HUES64 (cell line): Measurements from ENCODE around the gene PREX1.

Source experiments
- H3K27ac ChIP-seq: 2 replicates; pipeline ENCODE4 v1.7.0; 2013; ENCODE audit warnings: low read depth, low read length, inconsistent platforms
- H3K27me3 ChIP-seq: 2 replicates; pipeline ENCODE4 v1.6.1; 2013; ENCODE audit warnings: mild to moderate bottlenecking, low read length; ENCODE audit not compliant: insufficient read depth
- H3K36me3 ChIP-seq: 2 replicates; pipeline ENCODE4 v1.6.1; 2013; ENCODE audit warnings: mild to moderate bottlenecking, low read length; ENCODE audit not compliant: insufficient read depth
- H3K4me1 ChIP-seq: 2 replicates; pipeline ENCODE4 v1.6.1; 2013; ENCODE audit warnings: mild to moderate bottlenecking, low read length, moderate library complexity; ENCODE audit not compliant: insufficient read depth
- H3K4me3 ChIP-seq: 2 replicates; pipeline ENCODE4 v1.5.1; 2013; ENCODE audit warnings: mild to moderate bottlenecking, low read length, moderate library complexity
- H3K9ac ChIP-seq: 2 replicates; pipeline ENCODE4 v1.6.1; 2013; ENCODE audit warnings: mild to moderate bottlenecking, low read depth, low read length
- H3K9me3 ChIP-seq: 2 replicates; pipeline ENCODE4 v1.6.1; 2013; ENCODE audit warnings: low read depth, low read length; ENCODE audit not compliant: insufficient read depth
- WGBS: fragments of 150-250, 120-280 bp; methylation state at CpG from one replicate; pipeline ENCODE4 v1.1.7; 2013; ENCODE audit warnings: missing lambda C conversion rate; 5-methylcytosine and 5-hydroxymethylcytosine counted together

Gene PREX1

DNA sequence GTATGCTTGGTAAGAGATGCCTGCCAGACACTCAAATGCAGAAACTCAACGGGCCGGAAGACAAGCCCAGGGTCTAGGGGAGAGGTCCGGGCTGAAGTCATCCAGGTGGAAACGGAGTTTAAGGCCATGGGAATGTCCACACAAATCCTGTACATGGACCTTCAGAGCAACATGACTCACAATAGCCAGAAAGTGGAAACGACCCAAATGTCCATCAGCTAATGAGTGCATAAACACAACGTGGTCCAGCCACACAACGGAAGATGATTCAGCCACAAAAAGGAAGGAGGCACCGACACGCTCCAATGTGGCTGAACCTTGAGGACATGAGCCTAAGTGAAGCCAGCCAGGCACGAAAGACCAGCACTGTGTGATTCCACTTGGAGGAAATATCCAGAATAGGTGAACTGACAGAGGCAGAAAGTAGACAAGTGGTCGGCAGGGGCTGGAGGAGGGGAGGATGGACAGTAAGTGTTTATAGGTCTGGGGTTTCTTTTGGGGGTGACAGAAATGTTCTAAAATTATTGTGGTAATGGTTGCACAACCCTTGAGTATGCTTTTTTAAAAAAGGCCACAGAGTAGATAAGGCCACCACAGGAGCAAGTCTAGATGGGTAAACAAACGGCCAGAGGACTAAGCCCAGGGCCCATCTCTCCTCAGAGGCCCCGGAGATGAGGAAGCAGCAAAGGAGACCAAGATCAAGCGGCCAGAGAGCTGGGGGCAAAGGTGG, 105.6 kb downstream of the PREX1 start:
- Histone ChIP-seq H3K4me1 (no peaks in the 10 kb centered on the region), H3K4me3 (no peak overlapping the region), H3K36me3 (peaks cover 10% of the 10 kb centered on the region; the same call in 1 of the 2 replicates), H3K27ac (no peak overlapping the region), H3K27me3 (no peaks in the 10 kb centered on the region), H3K9me3 (no peaks in the 10 kb centered on the region), H3K9ac (no peak overlapping the region)
- 93% methylated on average over 14 of the region's 14 CpGs for WGBS

DNA sequence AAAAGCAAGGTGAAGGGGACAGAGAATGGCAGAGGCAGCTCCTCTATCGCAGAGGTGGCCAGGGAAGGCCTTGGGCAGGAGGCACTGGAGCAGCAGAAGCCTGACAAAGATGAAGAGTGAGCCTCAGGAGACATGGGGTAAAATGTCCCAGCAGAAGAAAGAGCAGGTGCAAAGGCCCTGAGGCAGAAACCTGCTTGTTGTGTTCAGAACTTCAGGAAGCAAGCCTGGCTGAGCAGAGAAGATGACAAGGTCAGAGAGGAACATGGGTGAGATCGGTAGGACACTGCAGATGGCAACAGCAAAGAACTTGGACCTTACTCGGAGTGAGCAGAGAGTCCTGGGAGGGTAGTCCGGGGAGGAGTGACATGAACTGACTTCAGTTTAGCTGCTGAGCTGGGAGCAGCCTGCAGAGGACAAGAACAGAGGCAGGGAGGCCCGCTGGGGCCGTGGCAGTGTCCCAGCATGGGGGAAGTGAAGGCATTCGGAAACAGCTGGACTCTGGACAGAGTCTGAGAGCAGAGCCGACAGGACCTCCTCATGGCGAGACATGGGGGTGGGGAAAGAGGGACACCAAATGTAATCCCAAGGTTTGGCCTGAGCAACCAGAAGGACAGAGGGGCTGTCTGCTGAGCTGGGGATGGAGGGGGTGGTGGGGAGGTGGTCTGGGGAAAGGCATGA, 106.3 kb downstream of the PREX1 start:
- WGBS, result 89% methylated on average over 9 of the region's 9 CpGs
- no peaks in the 10 kb centered on the region for H3K27me3 ChIP-seq
- H3K4me1 ChIP-seq, result no peaks in the 10 kb centered on the region
- H3K9ac ChIP-seq, result no peak overlapping the region
- H3K27ac ChIP-seq, result no peak overlapping the region
- H3K36me3 ChIP-seq, result peaks cover 9% of the 10 kb centered on the region; the same call in 1 of the 2 replicates
- H3K4me3 ChIP-seq, result no peak overlapping the region
- no peaks in the 10 kb centered on the region for H3K9me3 ChIP-seq

DNA sequence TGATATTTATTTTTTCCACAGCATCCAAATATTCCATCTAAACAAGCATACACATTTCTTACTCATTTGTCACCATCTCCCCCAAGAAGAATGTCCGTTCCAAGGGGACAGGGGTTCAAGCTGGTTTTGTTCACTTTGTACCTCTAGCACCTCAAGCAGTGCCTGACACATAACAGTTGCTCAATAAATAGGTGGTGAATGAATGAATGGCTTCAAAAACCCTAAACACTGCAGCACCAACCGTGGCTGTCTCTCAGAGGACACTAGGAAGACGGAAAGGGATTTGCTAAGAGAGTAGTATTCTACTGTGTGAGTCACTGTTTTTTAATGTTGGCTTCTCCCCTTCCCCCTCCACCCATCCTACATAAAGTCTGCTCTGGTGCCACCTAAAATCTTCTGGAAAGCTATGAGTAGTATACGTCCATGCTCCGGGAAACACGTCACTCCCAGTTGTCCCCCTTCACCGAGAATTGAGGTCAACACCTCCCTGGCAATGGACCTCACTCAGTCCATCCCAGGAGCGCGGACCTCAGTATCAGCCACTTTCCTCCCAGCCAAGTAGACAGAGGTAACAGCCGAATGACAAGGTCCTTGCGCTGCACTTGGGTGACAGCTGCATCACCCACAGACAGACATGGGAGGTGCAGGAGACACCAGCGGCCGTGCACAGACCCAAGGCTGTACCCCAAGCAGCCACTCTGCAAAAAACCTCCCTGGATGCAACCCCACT, 107.4 kb downstream of the PREX1 start:
- Histone ChIP-seq H3K36me3 (no peaks in the 10 kb centered on the region; the same call in 1 of the 2 replicates), H3K27ac (no peak overlapping the region), H3K4me1 (no peaks in the 10 kb centered on the region), H3K9ac (no peak overlapping the region), H3K27me3 (no peaks in the 10 kb centered on the region), H3K4me3 (no peak overlapping the region), H3K9me3 (no peaks in the 10 kb centered on the region)
- 92% methylated on average over 12 of the region's 13 CpGs for WGBS

DNA sequence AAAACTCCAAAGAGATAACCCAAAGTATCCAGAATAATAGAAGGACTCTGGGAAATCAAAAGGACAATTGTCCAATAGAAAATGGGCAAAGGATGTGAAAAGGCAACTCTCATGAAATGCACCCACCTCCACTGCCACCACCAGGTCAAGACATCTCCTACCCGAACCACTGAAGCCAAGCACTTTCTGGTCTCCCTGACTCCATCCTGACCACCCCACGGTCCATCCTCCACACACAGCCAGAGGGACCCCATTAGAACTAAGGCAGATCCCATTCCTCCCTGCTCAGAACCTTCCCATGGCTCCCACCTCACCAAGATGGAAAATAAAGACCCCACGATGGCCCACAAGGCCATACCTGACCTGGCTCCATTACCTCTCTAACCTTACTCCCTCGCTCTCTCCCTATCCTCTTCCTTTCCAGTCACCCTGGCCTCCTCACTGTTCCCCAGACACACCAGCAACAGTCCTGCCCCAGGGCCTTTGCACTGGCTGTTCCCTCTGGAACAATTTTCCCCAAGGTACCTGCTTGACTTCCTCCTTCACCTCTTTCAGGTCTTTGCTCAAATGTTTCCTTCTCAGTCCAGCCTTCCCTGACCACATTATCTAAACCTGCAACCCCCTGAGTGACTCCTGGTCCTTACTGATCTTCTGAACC, 108.1 kb downstream of the PREX1 start:
- Histone ChIP-seq H3K9me3 (no peaks in the 10 kb centered on the region), H3K27me3 (no peaks in the 10 kb centered on the region), H3K4me3 (no peak overlapping the region), H3K36me3 (no peaks in the 10 kb centered on the region), H3K4me1 (no peaks in the 10 kb centered on the region), H3K27ac (no peak overlapping the region), H3K9ac (no peak overlapping the region)
- 88% methylated on average over 4 of the region's 4 CpGs for WGBS

DNA sequence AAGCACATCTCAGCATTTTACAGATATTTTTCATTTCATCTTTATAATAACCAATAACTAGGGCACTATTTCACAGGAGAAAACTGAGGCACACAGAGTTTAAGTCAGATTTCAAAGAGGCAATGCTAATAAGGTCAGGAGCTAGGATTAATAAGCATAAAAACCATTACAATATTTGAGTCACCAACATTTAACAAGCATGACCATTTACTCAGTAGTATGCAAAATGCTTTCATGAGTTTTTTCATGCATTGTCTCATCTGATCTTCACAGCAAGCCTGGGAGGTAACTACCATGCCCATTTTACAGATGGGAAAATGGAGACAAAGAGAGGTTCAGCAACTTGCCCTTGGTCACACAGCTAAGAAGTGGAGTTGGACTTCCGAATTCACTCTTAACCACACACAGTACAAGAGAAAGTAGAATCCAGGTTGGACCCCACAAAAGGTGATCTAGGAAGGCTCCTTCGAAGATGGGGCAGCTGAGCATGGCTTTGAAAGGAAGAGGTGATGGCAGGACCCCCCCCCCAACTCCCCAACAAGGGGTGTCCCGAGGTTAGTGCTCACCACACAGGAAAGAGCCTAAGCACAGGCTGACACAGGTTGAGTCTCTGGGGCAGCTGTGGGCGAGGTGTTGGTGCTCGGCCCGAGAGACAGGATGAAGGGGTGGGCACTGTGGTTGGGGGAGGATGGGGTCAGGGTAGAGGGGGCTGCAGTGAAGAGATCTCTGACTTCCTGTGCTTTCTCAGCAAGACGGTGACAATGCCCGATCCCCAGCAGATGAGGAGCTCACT, 108.8 kb downstream of the PREX1 start:
- no peaks in the 10 kb centered on the region for H3K27me3 ChIP-seq
- 91% methylated on average over 7 of the region's 8 CpGs for WGBS
- no peaks in the 10 kb centered on the region for H3K36me3 ChIP-seq
- no peak overlapping the region for H3K9ac ChIP-seq
- no peak overlapping the region for H3K4me3 ChIP-seq
- H3K4me1 ChIP-seq, result no peaks in the 10 kb centered on the region
- no peaks in the 10 kb centered on the region for H3K9me3 ChIP-seq
- H3K27ac ChIP-seq, result no peak overlapping the region

DNA sequence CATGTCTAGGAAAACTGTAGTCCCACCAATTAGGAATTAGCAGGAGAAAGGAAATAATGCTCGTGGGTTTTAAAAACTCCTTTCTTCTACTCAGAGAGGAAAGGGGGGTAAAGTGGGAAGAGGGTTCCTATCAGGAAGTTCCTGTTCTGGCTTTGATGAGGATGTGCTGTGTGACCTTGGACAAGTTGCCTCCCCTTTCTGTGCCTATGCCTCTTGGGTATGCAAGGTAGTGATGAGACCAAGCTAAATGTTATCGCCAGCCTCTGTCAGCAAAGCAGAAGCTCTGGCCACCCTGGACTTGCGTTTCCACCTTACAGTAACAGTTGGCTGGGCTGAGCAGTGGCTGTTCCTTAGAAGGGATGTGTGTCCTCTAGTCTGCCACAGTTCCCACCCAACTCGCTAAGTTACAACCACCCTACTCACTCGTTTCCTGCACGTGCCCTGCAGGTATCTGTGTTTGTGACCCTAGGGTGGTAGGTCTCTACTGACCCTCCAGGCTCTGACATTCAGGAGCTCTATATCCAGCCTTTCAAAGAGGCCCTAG, 110.0 kb downstream of the PREX1 start:
- 80% methylated on average over 6 of the region's 6 CpGs for WGBS
- H3K36me3 ChIP-seq, result no peaks in the 10 kb centered on the region
- H3K9me3 ChIP-seq, result no peaks in the 10 kb centered on the region
- H3K4me1 ChIP-seq, result no peaks in the 10 kb centered on the region
- no peak overlapping the region for H3K27ac ChIP-seq
- H3K9ac ChIP-seq, result no peak overlapping the region
- no peak overlapping the region for H3K4me3 ChIP-seq
- no peaks in the 10 kb centered on the region for H3K27me3 ChIP-seq

DNA sequence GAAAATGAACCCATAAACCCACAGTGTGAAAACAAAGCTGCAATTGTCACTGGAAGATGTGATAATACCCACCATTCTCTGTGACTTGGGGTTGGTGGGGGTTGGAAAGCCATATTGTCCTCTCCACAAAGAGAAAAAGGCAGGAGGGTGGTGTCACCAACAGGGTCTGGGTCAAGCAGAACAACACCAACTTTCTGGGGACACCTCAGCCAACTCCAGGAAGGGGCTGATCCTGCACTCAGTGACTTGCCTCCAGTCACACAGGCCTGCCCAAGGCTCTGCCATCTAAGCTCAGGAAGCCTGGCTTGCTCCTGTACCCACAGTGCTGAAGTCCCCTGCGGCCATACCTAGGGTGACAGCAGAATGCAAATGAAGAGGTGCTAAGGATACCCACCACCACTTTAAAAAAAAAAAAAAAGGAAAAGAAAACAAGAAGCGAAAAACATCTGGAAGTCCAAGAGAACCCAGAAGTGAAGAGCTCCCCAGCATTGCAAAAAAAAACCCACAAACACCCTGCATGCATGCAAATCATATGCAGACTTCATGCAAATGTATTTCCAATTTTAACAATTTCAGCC, 110.6 kb downstream of the PREX1 start:
- no peak overlapping the region for H3K27ac ChIP-seq
- H3K4me1 ChIP-seq, result no peaks in the 10 kb centered on the region
- no peak overlapping the region for H3K9ac ChIP-seq
- H3K4me3 ChIP-seq, result no peak overlapping the region
- no peaks in the 10 kb centered on the region for H3K36me3 ChIP-seq
- WGBS, result 60% methylated on average over 1 of the region's 2 CpGs
- no peaks in the 10 kb centered on the region for H3K9me3 ChIP-seq
- H3K27me3 ChIP-seq, result no peaks in the 10 kb centered on the region

DNA sequence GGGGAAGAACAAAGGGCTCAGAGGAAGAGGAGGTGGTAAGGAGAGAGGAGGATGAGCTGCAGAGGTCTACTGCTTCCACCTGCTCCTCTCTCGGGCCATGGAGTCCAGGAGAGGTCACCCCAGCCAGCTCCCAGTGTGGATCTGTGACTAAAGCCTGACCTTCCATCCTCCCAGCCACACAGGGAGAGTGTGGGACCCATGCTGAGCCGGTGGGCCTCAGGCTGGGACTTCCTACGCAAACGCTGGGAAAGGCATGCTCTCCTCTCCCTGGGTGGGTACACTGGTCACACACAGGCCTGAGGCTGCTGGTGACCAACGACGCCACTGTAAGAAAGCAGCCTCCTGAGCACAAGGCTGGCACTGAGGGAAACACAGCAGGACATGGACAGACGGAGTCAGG, 111.3 kb downstream of the PREX1 start:
- Histone ChIP-seq H3K27ac (no peak overlapping the region), H3K4me3 (no peak overlapping the region), H3K36me3 (no peaks in the 10 kb centered on the region), H3K4me1 (no peaks in the 10 kb centered on the region), H3K9ac (no peak overlapping the region; the same call in 1 of the 2 replicates), H3K27me3 (no peaks in the 10 kb centered on the region), H3K9me3 (no peaks in the 10 kb centered on the region)
- 89% methylated on average over 7 of the region's 7 CpGs for WGBS

DNA sequence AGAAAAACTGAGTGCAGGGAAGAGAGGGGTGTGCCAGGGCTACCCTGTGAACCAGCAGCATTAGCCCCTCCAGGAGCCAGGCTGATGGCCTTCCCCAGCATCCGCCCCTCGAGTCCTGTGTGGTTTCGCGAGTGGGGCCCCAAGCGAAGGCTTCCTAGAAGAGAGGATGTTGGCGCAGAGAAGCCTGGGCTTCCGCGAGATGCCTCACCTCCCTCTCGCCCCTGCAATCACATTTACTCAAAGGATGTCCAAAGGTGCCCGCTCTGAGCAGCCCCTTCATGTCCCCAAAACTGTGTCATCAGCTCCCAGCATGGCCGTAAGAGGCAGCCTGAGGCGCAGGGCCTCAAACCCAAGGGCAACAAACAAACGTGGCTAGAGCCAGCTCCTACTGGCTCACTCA, 111.7 kb downstream of the PREX1 start:
- 92% methylated on average over 13 of the region's 13 CpGs for WGBS
- no peak overlapping the region for H3K9ac ChIP-seq
- H3K4me3 ChIP-seq, result no peak overlapping the region
- H3K9me3 ChIP-seq, result no peaks in the 10 kb centered on the region
- H3K4me1 ChIP-seq, result no peaks in the 10 kb centered on the region
- H3K27me3 ChIP-seq, result no peaks in the 10 kb centered on the region
- no peak overlapping the region for H3K27ac ChIP-seq
- H3K36me3 ChIP-seq, result no peaks in the 10 kb centered on the region

DNA sequence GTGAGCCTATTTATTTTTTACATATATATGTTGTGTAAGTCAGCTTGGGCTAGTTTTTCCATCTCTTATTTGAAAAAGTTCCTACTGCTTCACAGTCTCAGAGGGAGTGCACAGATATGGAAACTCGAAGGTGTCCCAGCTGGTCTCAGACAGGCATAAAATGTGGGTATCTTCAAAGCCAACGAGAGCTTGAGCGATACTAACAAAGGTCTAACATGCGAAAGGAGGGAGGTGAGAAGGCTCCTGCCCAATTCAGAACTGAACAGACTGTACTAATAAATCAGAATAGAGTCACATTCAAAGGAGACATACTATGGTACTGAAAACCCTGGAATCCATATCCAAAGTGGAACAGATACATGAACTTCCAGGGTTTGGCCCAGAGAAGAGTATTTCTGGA, 113.0 kb downstream of the PREX1 start:
- Histone ChIP-seq H3K9ac (no peak overlapping the region), H3K36me3 (no peaks in the 10 kb centered on the region), H3K27ac (no peak overlapping the region), H3K9me3 (no peaks in the 10 kb centered on the region), H3K4me3 (no peak overlapping the region), H3K27me3 (no peaks in the 10 kb centered on the region), H3K4me1 (no peaks in the 10 kb centered on the region)
- WGBS, result 96% methylated on average over 4 of the region's 4 CpGs
